HepG2 (cell line): Measurements from ENCODE around the gene SLF1. TPM values are rescaled to one million over a fixed set of nuclear protein-coding genes. Genes with fewer than 3 reads are reported as not detected.
A peak's percentile ranks its signal among the peaks of the same experiment; 100 is the strongest.

Experiments used
- ATF5 ChIP-seq: sonication (generic); formaldehyde crosslinking; IDR thresholded peaks from 2 replicates; pipeline ENCODE4 v1.4.0; 2020; ENCODE audit warnings: mild to moderate bottlenecking, low read depth, missing genetic modification reagents
- CTCF ChIP-seq: sonication (generic); formaldehyde crosslinking; IDR thresholded peaks from 2 replicates; pipeline ENCODE4 v1.5.0; 2020; ENCODE audit warnings: mild to moderate bottlenecking, missing genetic modification reagents, moderate library complexity
- HMGA1 ChIP-seq: sonication (generic); formaldehyde crosslinking; conservative IDR thresholded peaks from 2 replicates; pipeline ENCODE4 v1.4.0; 2020; ENCODE audit warnings: missing genetic modification reagents
- ISL2 ChIP-seq: sonication (generic); formaldehyde crosslinking; IDR thresholded peaks from 2 replicates; pipeline ENCODE4 v1.5.0; 2020; ENCODE audit warnings: missing genetic modification reagents
- KMT2B ChIP-seq: IDR thresholded peaks from 2 replicates; pipeline ENCODE4 v1.6.1; 2016; ENCODE audit warnings: missing genetic modification reagents, missing compliant biosample characterization
- MTF2 ChIP-seq: sonication (generic); formaldehyde crosslinking; IDR thresholded peaks from 2 replicates; pipeline ENCODE4 v1.5.0; 2020; ENCODE audit warnings: missing genetic modification reagents, borderline replicate concordance
- NFRKB ChIP-seq: fragments of 450-650 bp; IDR thresholded peaks from 2 replicates; pipeline ENCODE4 v1.6.1; 2017
- PPARG ChIP-seq: conservative IDR thresholded peaks from 2 replicates; pipeline ENCODE4 v1.6.1; 2016; ENCODE audit warnings: missing biosample characterization, missing genetic modification reagents
- RBM22 ChIP-seq: fragments of 200-400 bp; formaldehyde crosslinking; optimal IDR thresholded peaks from 2 replicates; pipeline ENCODE3; 2017; ENCODE audit warnings: mild to moderate bottlenecking, low read length, moderate library complexity
- SMYD3 ChIP-seq: sonication (generic); formaldehyde crosslinking; IDR thresholded peaks from 2 replicates; pipeline ENCODE4 v1.8.1; 2023; ENCODE audit warnings: mild to moderate bottlenecking, missing genetic modification reagents
- SP1 ChIP-seq, 2 experiments: fragments of 450-650 bp in 1 of 2; sonication (generic) in 1 of 2; formaldehyde crosslinking in 1 of 2; IDR thresholded peaks; 2 replicates each; pipeline versions ENCODE4 v1.4.0 to v1.6.1; 2016 to 2020; ENCODE audit warnings: missing genetic modification reagents in 1 of 2
- STAT6 ChIP-seq: sonication (generic); formaldehyde crosslinking; IDR thresholded peaks from 2 replicates; pipeline ENCODE4 v1.4.0; 2020; ENCODE audit warnings: missing genetic modification reagents, mild to moderate bottlenecking, borderline replicate concordance
- ZMYM2 ChIP-seq: sonication (generic); formaldehyde crosslinking; IDR thresholded peaks from 2 replicates; pipeline ENCODE4 v1.8.0; 2022; ENCODE audit warnings: mild to moderate bottlenecking, missing genetic modification reagents
- ZMYM3 ChIP-seq: sonication (generic); formaldehyde crosslinking; IDR thresholded peaks from 2 replicates; pipeline ENCODE4 v1.5.1; 2020; ENCODE audit warnings: mild to moderate bottlenecking, missing genetic modification reagents
- ZNF207 ChIP-seq: fragments of 450-650 bp; IDR thresholded peaks from 2 replicates; pipeline ENCODE4 v1.6.1; 2016; ENCODE audit warnings: antibody characterized with exemption, borderline replicate concordance
- ZNF343 ChIP-seq: sonication (generic); formaldehyde crosslinking; IDR thresholded peaks from 2 replicates; pipeline ENCODE4 v1.4.0; 2020; ENCODE audit warnings: mild to moderate bottlenecking, missing genetic modification reagents
- ZNF367 ChIP-seq: sonication (generic); formaldehyde crosslinking; IDR thresholded peaks from 2 replicates; pipeline ENCODE4 v1.4.0; 2020; ENCODE audit warnings: missing genetic modification reagents, borderline replicate concordance
- ZNF446 ChIP-seq: sonication (generic); formaldehyde crosslinking; IDR thresholded peaks from 2 replicates; pipeline ENCODE4 v1.5.0; 2020; ENCODE audit warnings: mild to moderate bottlenecking, missing genetic modification reagents
- ZNF513 ChIP-seq: sonication (generic); formaldehyde crosslinking; conservative IDR thresholded peaks from 2 replicates; pipeline ENCODE4 v1.5.0; 2020; ENCODE audit warnings: missing genetic modification reagents
- ZNF761 ChIP-seq: sonication (generic); formaldehyde crosslinking; conservative IDR thresholded peaks from 2 replicates; pipeline ENCODE4 v1.4.0; 2020; ENCODE audit warnings: mild to moderate bottlenecking, missing genetic modification reagents
- ZNF792 ChIP-seq: IDR thresholded peaks from 2 replicates; pipeline ENCODE4 v1.6.1; 2016
- ZZZ3 ChIP-seq: sonication (generic); formaldehyde crosslinking; IDR thresholded peaks from 2 replicates; pipeline ENCODE4 v1.4.0; 2020; ENCODE audit warnings: missing genetic modification reagents, mild to moderate bottlenecking, borderline replicate concordance
- polyA plus RNA-seq, 8 experiments: library from polyadenylated mRNA; depleted of rRNA in 3 of 8; stranded (reverse) in 7 of 8; unstranded in 1 of 8; fragments of >200 nt; fragmentation: Illumina TruSeq in 4 of 8; extraction: Trizol in 4 of 8; gene quantifications; 2 replicates each; pipeline versions ENCODE4 v1.2.1 to v1.2.3, GENCODE V29; 2011 to 2016; ENCODE audit warnings: low read depth in 4 of 8, missing spikeins in 1 of 8, mixed read lengths in 1 of 8; ENCODE audit not compliant: insufficient read depth in 1 of 8
- total RNA-seq, 5 experiments: library from RNA; depleted of rRNA; stranded (reverse); fragments of >200 nt; fragmentation: Illumina TruSeq; extraction: Trizol; gene quantifications; 2 replicates each; pipeline ENCODE4 v1.2.3, GENCODE V29; 2016; ENCODE audit warnings: low read depth in 1 of 5
- TF ChIP-seq, protein P1 (sequence below): sonication (generic); formaldehyde crosslinking; IDR thresholded peaks from 2 replicates; pipeline ENCODE4 v1.4.0; 2020; ENCODE audit warnings: missing genetic modification reagents, borderline replicate concordance

The SLF1 gene
- total and polyA plus RNA-seq, 2 of the 13 experiments (the other 11 are each of a cell fraction or from before 2014, with no cell fraction given), result 2.1 to 9.1 TPM

DNA sequence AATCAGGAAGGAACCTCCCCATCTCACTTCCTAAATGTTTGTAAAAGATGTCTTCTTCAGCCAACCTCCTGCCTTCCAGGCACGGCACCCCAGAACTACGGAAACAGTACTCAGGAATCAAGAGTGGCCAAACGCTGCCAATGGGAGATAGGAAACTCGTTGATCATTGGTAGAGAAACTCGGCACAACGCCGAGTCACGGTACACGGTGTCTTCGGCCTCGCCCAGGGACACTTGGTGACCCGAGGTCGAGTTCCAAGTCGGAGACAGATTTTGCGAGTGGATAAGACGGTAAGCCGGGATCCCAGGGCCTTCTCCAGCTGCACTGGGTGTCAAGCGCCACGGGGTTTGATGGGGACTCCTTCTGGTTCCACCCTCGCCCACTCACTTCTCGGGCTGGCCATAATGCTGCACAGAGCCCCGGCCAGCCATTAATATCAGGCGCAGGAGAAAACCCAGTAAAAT lies 408 bp upstream of the SLF1 start (continued):
- TF ChIP-seq, protein P1, sequence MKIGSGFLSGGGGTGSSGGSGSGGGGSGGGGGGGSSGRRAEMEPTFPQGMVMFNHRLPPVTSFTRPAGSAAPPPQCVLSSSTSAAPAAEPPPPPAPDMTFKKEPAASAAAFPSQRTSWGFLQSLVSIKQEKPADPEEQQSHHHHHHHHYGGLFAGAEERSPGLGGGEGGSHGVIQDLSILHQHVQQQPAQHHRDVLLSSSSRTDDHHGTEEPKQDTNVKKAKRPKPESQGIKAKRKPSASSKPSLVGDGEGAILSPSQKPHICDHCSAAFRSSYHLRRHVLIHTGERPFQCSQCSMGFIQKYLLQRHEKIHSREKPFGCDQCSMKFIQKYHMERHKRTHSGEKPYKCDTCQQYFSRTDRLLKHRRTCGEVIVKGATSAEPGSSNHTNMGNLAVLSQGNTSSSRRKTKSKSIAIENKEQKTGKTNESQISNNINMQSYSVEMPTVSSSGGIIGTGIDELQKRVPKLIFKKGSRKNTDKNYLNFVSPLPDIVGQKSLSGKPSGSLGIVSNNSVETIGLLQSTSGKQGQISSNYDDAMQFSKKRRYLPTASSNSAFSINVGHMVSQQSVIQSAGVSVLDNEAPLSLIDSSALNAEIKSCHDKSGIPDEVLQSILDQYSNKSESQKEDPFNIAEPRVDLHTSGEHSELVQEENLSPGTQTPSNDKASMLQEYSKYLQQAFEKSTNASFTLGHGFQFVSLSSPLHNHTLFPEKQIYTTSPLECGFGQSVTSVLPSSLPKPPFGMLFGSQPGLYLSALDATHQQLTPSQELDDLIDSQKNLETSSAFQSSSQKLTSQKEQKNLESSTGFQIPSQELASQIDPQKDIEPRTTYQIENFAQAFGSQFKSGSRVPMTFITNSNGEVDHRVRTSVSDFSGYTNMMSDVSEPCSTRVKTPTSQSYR, result no peak
- TF ChIP-seq ATF5 (CRISPR knock-in tag), result no peak
- TF ChIP-seq ISL2 (CRISPR knock-in tag), result peak; percentile 35; the same call in 1 of the 2 replicates
- TF ChIP-seq ZNF446, result no peak
- no peak for TF ChIP-seq ZNF513
- TF ChIP-seq CTCF, result 0 out of 2 replicates have a peak, but pooled peaks have one; percentile 10
- TF ChIP-seq ZNF343, result peak; percentile 88
- no peak for TF ChIP-seq SMYD3 (CRISPR knock-in tag)
- TF ChIP-seq NFRKB, result no peak
- TF ChIP-seq ZNF792, result no peak
- no peak for TF ChIP-seq ZNF367 (CRISPR knock-in tag)
- no peak for TF ChIP-seq PPARG
- TF ChIP-seq KMT2B (CRISPR knock-in tag), result no peak
- TF ChIP-seq ZNF207, result no peak
- no peak for TF ChIP-seq SP1 (IDR thresholded peaks at IDR 0.05)
- no peak for TF ChIP-seq SP1 (CRISPR knock-in tag; IDR thresholded peaks at IDR 0.05)
- TF ChIP-seq MTF2, result no peak
- TF ChIP-seq RBM22, result no peak
- TF ChIP-seq STAT6 (CRISPR knock-in tag), result no peak
- peak; percentile 50; the same call in 1 of the 2 replicates for TF ChIP-seq ZNF761 (CRISPR knock-in tag)
- TF ChIP-seq ZMYM2, result no peak
- no peak for TF ChIP-seq HMGA1 (CRISPR knock-in tag)
- TF ChIP-seq ZZZ3 (CRISPR knock-in tag), result 0 out of 2 replicates have a peak, but pooled peaks have one; percentile 10
- no peak for TF ChIP-seq ZMYM3
